Measurements from ENCODE around the gene PCSK9. TPM values are rescaled to one million over a fixed set of nuclear protein-coding genes. Genes with fewer than 3 reads are reported as not detected.

Gene PCSK9
- total RNA-seq, 1 experiment from 2014 or later = not detected

DNA sequence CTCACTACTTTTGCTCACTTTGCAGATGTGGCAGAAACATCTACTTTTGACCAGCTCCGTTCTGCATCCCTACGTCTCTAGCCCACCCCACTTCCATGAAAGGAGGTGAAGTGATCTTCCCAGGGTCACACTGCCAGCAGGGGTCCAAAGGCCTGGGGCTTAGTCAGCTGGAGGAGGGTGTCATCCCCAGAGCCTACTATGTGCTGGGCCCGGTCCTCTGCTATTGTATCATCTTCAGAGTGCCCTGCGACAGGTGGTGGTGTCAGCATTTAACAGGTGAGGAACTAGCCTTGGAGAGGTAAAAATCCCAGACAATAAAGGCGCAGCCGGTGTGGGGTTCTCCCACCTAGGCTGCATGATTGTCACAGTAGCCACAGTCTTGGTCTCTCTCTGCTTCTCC, 46.2 kb upstream of the PCSK9 start:
- ChIA-PET CTCF (interaction anchor here (0.5 to 22.1 kb wide), 2 partner anchors 45 to 1428 kb away, joined by 3 to 385 read pairs; no protein-coding TSS in a partner anchor), POLR2A (interaction anchor here (1.0 kb wide), 1 partner anchor 27 kb away, joined by 3 read pairs; no protein-coding TSS in a partner anchor)
- Mint-ChIP-seq H3K4me3 (ENCODE audit: unreplicated experiment) (no peak overlapping the region), H3K36me3 (ENCODE audit: insufficient read depth, unreplicated experiment) (no peaks in the 10 kb centered on the region), H3K27me3 (ENCODE audit: insufficient read depth, unreplicated experiment) (no peaks in the 10 kb centered on the region), H3K4me1 (ENCODE audit: insufficient read depth, unreplicated experiment) (peaks cover 5% of the 10 kb centered on the region), H3K9me3 (ENCODE audit: unreplicated experiment) (no peaks in the 10 kb centered on the region), H3K27ac (ENCODE audit: low read depth, unreplicated experiment) (no peak overlapping the region)
- DNase-seq (ENCODE audit: unreplicated experiment) = no peak
- intact Hi-C loops (cut with micrococcal nuclease) = no loop called here
- BruUV-seq (replicated peaks) = no TSS peak
- TF ChIP-seq, protein P1, sequence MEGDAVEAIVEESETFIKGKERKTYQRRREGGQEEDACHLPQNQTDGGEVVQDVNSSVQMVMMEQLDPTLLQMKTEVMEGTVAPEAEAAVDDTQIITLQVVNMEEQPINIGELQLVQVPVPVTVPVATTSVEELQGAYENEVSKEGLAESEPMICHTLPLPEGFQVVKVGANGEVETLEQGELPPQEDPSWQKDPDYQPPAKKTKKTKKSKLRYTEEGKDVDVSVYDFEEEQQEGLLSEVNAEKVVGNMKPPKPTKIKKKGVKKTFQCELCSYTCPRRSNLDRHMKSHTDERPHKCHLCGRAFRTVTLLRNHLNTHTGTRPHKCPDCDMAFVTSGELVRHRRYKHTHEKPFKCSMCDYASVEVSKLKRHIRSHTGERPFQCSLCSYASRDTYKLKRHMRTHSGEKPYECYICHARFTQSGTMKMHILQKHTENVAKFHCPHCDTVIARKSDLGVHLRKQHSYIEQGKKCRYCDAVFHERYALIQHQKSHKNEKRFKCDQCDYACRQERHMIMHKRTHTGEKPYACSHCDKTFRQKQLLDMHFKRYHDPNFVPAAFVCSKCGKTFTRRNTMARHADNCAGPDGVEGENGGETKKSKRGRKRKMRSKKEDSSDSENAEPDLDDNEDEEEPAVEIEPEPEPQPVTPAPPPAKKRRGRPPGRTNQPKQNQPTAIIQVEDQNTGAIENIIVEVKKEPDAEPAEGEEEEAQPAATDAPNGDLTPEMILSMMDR (IDR thresholded peaks at IDR 0.05; ENCODE audit: unreplicated experiment) = no peak

DNA sequence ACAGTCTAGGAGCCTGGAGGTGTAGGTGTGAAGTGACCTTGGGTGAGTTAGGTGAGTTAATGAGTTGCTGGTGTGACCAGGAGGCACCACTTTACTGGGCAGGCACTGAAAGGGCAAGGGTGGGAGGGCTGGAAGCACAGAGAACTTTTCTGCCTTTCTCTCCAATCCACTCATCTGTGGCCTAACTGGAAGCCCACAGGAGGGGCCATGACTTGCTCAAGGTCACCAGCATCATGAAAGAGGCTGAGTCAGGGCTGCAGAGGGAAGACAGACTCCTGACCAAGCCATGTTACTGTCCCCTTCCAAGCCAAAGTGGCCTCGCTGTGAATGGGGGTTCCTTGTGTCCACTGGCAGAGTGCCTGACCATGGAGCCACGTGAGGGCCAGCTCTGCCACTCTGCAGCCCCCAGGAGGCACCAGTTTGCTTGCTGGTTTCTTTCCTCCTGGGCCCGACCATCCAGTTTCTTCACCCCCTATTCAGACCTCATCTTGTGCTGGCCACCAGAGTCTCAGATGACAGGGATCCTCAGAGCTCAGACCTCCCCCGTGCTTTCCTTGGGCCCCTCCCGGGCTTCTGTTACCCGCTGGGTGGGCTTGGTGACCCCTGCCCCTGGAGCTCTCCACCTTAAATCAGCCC, 44.9 kb upstream of the PCSK9 start:
- no peak overlapping the region for H3K27ac Mint-ChIP-seq (ENCODE audit: low read depth, unreplicated experiment)
- H3K9me3 Mint-ChIP-seq (ENCODE audit: unreplicated experiment) = no peaks in the 10 kb centered on the region
- H3K4me1 Mint-ChIP-seq (ENCODE audit: insufficient read depth, unreplicated experiment) = peaks cover 5% of the 10 kb centered on the region
- intact Hi-C loops (cut with micrococcal nuclease) = no loop called here
- H3K27me3 Mint-ChIP-seq (ENCODE audit: insufficient read depth, unreplicated experiment) = no peaks in the 10 kb centered on the region
- DNase-seq (ENCODE audit: unreplicated experiment) = no peak
- BruUV-seq (replicated peaks) = no TSS peak
- TF ChIP-seq, protein P1 (IDR thresholded peaks at IDR 0.05; ENCODE audit: unreplicated experiment) = no peak
- H3K36me3 Mint-ChIP-seq (ENCODE audit: insufficient read depth, unreplicated experiment) = no peaks in the 10 kb centered on the region
- CTCF ChIA-PET = interaction anchor here (0.6 to 22.1 kb wide), 3 partner anchors 9 to 46 kb away, joined by 4 to 385 read pairs (median 45); no protein-coding TSS in a partner anchor
- H3K4me3 Mint-ChIP-seq (ENCODE audit: unreplicated experiment) = no peak overlapping the region
- POLR2A ChIA-PET = no interaction called here

DNA sequence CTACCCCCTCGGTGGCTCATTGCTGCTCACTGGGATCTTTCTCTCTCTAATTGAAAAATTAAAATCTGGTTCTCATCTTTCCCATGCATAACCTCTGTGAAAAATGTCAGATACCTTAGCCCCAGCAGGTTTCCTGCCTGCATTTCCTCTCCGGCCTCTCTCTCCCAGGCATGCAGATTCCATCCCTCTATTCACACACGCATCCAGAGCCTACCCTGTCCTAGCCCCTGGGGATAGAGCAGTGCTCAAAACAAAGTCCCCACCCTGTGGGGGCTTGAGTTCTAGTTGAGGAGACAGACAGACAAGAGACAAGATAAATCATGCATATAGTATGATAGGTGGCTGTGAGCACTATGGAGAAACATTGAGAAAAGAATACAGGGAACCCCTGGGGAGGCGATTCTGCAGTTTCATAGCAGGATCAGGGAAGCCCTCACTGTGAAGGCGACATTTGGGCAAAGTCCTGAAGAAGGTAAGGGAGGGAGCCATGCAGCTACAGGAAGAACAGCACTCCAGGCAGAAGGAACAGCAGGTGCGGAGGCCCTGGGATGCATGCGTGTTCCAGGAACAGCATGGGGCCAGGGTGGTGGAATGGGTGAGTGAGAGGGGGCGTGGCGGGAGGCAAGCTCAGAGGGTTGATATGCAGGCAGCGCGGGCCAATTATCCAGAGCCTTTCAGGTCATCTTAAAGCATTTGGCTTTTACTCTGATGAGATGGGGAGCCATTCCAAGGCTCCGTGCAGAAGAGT, 44.2 kb upstream of the PCSK9 start:
- POLR2A ChIA-PET = interaction anchor here (0.6 to 1.9 kb wide), 2 partner anchors 45 to 73 kb away, joined by 4 to 7 read pairs; no protein-coding TSS in a partner anchor
- no peaks in the 10 kb centered on the region for H3K9me3 Mint-ChIP-seq (ENCODE audit: unreplicated experiment)
- no peak for DNase-seq (ENCODE audit: unreplicated experiment)
- CTCF ChIA-PET = interaction anchor here (0.6 to 22.1 kb wide), 13 partner anchors 9 to 1382 kb away, joined by 3 to 385 read pairs (median 9); partner anchors contain the start of gene DHCR24
- no peak overlapping the region for H3K27ac Mint-ChIP-seq (ENCODE audit: low read depth, unreplicated experiment)
- BruUV-seq (replicated peaks) = no TSS peak
- H3K4me3 Mint-ChIP-seq (ENCODE audit: unreplicated experiment) = no peak overlapping the region
- H3K4me1 Mint-ChIP-seq (ENCODE audit: insufficient read depth, unreplicated experiment) = peaks cover 5% of the 10 kb centered on the region
- intact Hi-C loops (cut with micrococcal nuclease) = no loop called here
- no peaks in the 10 kb centered on the region for H3K27me3 Mint-ChIP-seq (ENCODE audit: insufficient read depth, unreplicated experiment)
- H3K36me3 Mint-ChIP-seq (ENCODE audit: insufficient read depth, unreplicated experiment) = no peaks in the 10 kb centered on the region
- TF ChIP-seq, protein P1 (IDR thresholded peaks at IDR 0.05; ENCODE audit: unreplicated experiment) = no peak

DNA sequence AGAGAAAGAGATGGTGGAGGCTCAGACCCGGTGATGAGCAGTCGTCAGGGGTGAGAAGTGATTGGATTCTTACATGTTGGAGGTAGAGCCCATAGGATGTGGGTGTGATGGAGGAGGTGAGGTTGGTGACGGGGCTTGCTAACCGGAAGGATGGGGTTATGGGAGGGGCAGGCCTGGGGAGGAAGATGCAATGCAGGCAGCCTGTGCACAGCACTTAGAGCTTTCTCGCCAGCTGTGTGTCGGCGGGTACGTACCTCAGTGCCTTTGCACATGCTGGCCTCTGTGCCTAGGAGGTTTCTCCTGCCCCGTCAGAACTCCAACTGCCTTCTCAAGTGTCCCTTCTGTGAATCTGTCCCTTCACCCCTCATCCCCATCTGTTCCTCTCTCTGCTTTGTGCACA, 43.5 kb upstream of the PCSK9 start:
- POLR2A ChIA-PET = interaction anchor here (0.6 to 1.9 kb wide), 4 partner anchors 39 to 73 kb away, joined by 4 to 7 read pairs (median 4); no protein-coding TSS in a partner anchor
- intact Hi-C loops (cut with micrococcal nuclease) = loop anchor here (1.0 kb wide), 3 partner anchors 26 to 51 kb away; no protein-coding TSS in a partner anchor
- Mint-ChIP-seq H3K4me3 (ENCODE audit: unreplicated experiment) (no peak overlapping the region), H3K27ac (ENCODE audit: low read depth, unreplicated experiment) (no peak overlapping the region), H3K9me3 (ENCODE audit: unreplicated experiment) (no peaks in the 10 kb centered on the region), H3K27me3 (ENCODE audit: insufficient read depth, unreplicated experiment) (no peaks in the 10 kb centered on the region), H3K4me1 (ENCODE audit: insufficient read depth, unreplicated experiment) (peaks cover 5% of the 10 kb centered on the region), H3K36me3 (ENCODE audit: insufficient read depth, unreplicated experiment) (no peaks in the 10 kb centered on the region)
- BruUV-seq (replicated peaks) = no TSS peak
- CTCF ChIA-PET = interaction anchor here (0.6 to 22.1 kb wide), 26 partner anchors 9 to 1382 kb away, joined by 3 to 385 read pairs (median 6); partner anchors contain the start of gene DHCR24
- DNase-seq (ENCODE audit: unreplicated experiment) = no peak
- TF ChIP-seq, protein P1 (IDR thresholded peaks at IDR 0.05; ENCODE audit: unreplicated experiment) = no peak

Data from MCF 10A (cell line).